HEK293 (cell line): ENCODE measurements around the gene MMRN2.
A peak's percentile ranks its signal among the peaks of the same experiment; 100 is the strongest.
"Not testable (repeated sequence)": the region's sequence is repeated elsewhere in the genome, so short reads cannot be mapped to it uniquely, and the experiment has no call there.

ENCODE experiments used
- CTCF ChIA-PET: fragments of 350-600 bp; formaldehyde crosslinking; extraction: SDS; loops from one replicate; lab custom pipeline; 2021; ENCODE audit warnings: antibody characterized with exemption; lab: Yijun Ruan, JAX
- POLR2A ChIA-PET: fragments of 300-600 bp; formaldehyde crosslinking; extraction: SDS; loops from one replicate; lab custom pipeline; 2020; ENCODE audit warnings: antibody characterized with exemption, inconsistent platforms; lab: Yijun Ruan, JAX
- H3K27ac ChIP-seq: fragments of 200-500 bp; sonication (Bioruptor generic); 2 replicates; pipeline ENCODE4 v1.5.1; 2014; ENCODE audit warnings: low read depth, low read length, control low read depth, inconsistent platforms; ENCODE audit errors: extremely low read depth
- H3K36me3 ChIP-seq, 2 experiments: fragments of 200-500 bp in 1 of 2; sonication (Bioruptor generic) in 1 of 2; 1 replicate in 1 of 2; 2 replicates in 1 of 2; pipeline ENCODE4 v1.5.1; 2014 to 2017; ENCODE audit warnings: inconsistent platforms in 2 of 2, low read length in 2 of 2; ENCODE audit not compliant: control insufficient read depth in 2 of 2, insufficient read depth in 1 of 2
- H3K4me1 ChIP-seq: fragments of 200-500 bp; sonication (Bioruptor generic); 2 replicates; pipeline ENCODE4 v1.5.1; 2014; ENCODE audit warnings: mild to moderate bottlenecking, low read length, inconsistent platforms; ENCODE audit not compliant: control insufficient read depth, insufficient read depth
- H3K4me3 ChIP-seq: 2 replicates; pipeline ENCODE4 v1.5.1; 2011; ENCODE audit warnings: low read depth, mild to moderate bottlenecking, control low read depth, low read length, moderate library complexity
- H3K9me3 ChIP-seq: fragments of 200-500 bp; sonication (Bioruptor generic); 2 replicates; pipeline ENCODE4 v1.5.1; 2014; ENCODE audit warnings: low read depth, low read length, inconsistent platforms; ENCODE audit not compliant: control insufficient read depth, insufficient read depth
- GLIS2 ChIP-seq: fragments of 450-650 bp; formaldehyde crosslinking; IDR thresholded peaks from 2 replicates; pipeline ENCODE4 v1.5.1; 2016; ENCODE audit warnings: missing biosample characterization, missing genetic modification characterization
- HOXA7 ChIP-seq: sonication (generic); formaldehyde crosslinking; IDR thresholded peaks from 2 replicates; pipeline ENCODE4 v1.8.1; 2022; ENCODE audit warnings: missing genetic modification reagents, borderline replicate concordance
- KLF9 ChIP-seq: fragments of 450-650 bp; formaldehyde crosslinking; IDR thresholded peaks from 2 replicates; pipeline ENCODE4 v1.5.1; 2016; ENCODE audit warnings: missing biosample characterization, missing genetic modification characterization, low read depth
- PATZ1 ChIP-seq: fragments of 450-650 bp; formaldehyde crosslinking; IDR thresholded peaks from 2 replicates; pipeline ENCODE4 v1.5.1; 2016; ENCODE audit warnings: missing biosample characterization, missing genetic modification characterization
- PRDM1 ChIP-seq: fragments of 450-650 bp; formaldehyde crosslinking; IDR thresholded peaks from 2 replicates; pipeline ENCODE4; 2016; ENCODE audit warnings: missing biosample characterization, missing genetic modification characterization
- SETDB1 ChIP-seq: IDR thresholded peaks from one replicate; pipeline ENCODE4 v1.6.1; 2017; ENCODE audit warnings: mild to moderate bottlenecking, low read length, moderate library complexity, mixed read lengths; ENCODE audit not compliant: insufficient read length
- ZNF138 ChIP-seq: fragments of 450-650 bp; formaldehyde crosslinking; IDR thresholded peaks from 2 replicates; pipeline ENCODE4 v1.5.1; 2016; ENCODE audit warnings: missing biosample characterization, missing genetic modification characterization, borderline replicate concordance
- ZNF157 ChIP-seq: fragments of 450-650 bp; formaldehyde crosslinking; IDR thresholded peaks from 2 replicates; pipeline ENCODE4 v1.5.1; 2016; ENCODE audit warnings: missing biosample characterization, missing genetic modification characterization
- ZNF16 ChIP-seq: fragments of 450-650 bp; formaldehyde crosslinking; IDR thresholded peaks from 2 replicates; pipeline ENCODE4 v1.5.1; 2016; ENCODE audit warnings: low read depth, missing biosample characterization, missing genetic modification characterization
- ZNF169 ChIP-seq: fragments of 450-650 bp; formaldehyde crosslinking; IDR thresholded peaks from 2 replicates; pipeline ENCODE4 v1.5.1; 2016; ENCODE audit warnings: missing biosample characterization, missing genetic modification characterization
- ZNF175 ChIP-seq: fragments of 450-650 bp; formaldehyde crosslinking; IDR thresholded peaks from 2 replicates; pipeline ENCODE4 v1.5.1; 2016; ENCODE audit warnings: missing biosample characterization, missing genetic modification characterization
- ZNF19 ChIP-seq: fragments of 450-650 bp; formaldehyde crosslinking; IDR thresholded peaks from 2 replicates; pipeline ENCODE4; 2016; ENCODE audit warnings: missing biosample characterization, missing genetic modification characterization, low read depth
- ZNF221 ChIP-seq: fragments of 450-650 bp; formaldehyde crosslinking; IDR thresholded peaks from 2 replicates; pipeline ENCODE4 v1.5.1; 2017; ENCODE audit warnings: missing biosample characterization, missing genetic modification characterization, borderline replicate concordance
- ZNF26 ChIP-seq: fragments of 450-650 bp; formaldehyde crosslinking; IDR thresholded peaks from 2 replicates; pipeline ENCODE4 v1.5.1; 2016; ENCODE audit warnings: missing biosample characterization, missing genetic modification characterization
- ZNF280D ChIP-seq: fragments of 450-650 bp; formaldehyde crosslinking; IDR thresholded peaks from 2 replicates; pipeline ENCODE4 v1.5.1; 2016; ENCODE audit warnings: missing biosample characterization, missing genetic modification characterization
- ZNF350 ChIP-seq: fragments of 450-650 bp; formaldehyde crosslinking; IDR thresholded peaks from 2 replicates; pipeline ENCODE4 v1.5.0; 2017; ENCODE audit warnings: missing biosample characterization, mild to moderate bottlenecking, missing genetic modification characterization
- ZNF48 ChIP-seq: fragments of 450-650 bp; formaldehyde crosslinking; IDR thresholded peaks from 2 replicates; pipeline ENCODE4 v1.5.1; 2016; ENCODE audit warnings: missing biosample characterization, missing genetic modification characterization
- ZNF510 ChIP-seq: fragments of 450-650 bp; formaldehyde crosslinking; IDR thresholded peaks from 2 replicates; pipeline ENCODE4 v1.5.1; 2018; ENCODE audit warnings: mild to moderate bottlenecking, missing genetic modification characterization, missing biosample characterization; ENCODE audit not compliant: insufficient replicate concordance
- ZNF660 ChIP-seq: fragments of 450-650 bp; IDR thresholded peaks from 2 replicates; pipeline ENCODE4 v1.5.1; 2018; ENCODE audit warnings: missing biosample characterization, mild to moderate bottlenecking, missing genetic modification characterization
- ZSCAN4 ChIP-seq: fragments of 450-650 bp; formaldehyde crosslinking; IDR thresholded peaks from 2 replicates; pipeline ENCODE4 v1.5.1; 2017; ENCODE audit warnings: missing biosample characterization, missing genetic modification characterization
- TF ChIP-seq, protein P1 (sequence below): fragments of 450-650 bp; formaldehyde crosslinking; IDR thresholded peaks from 2 replicates; pipeline ENCODE4 v1.5.1; 2016; ENCODE audit warnings: missing biosample characterization, missing genetic modification characterization

MMRN2 gene

GRCh38 chr10:86953747-86954680 lies 3.4 kb downstream of the MMRN2 start:
- Histone ChIP-seq H3K27ac (peak overlapping the region; percentile 40; the same call in 1 of the 2 replicates), H3K4me1 (no peaks in the 10 kb centered on the region), H3K4me3 (no peak overlapping the region), H3K9me3 (no peaks in the 10 kb centered on the region), H3K36me3 (no peaks in the 10 kb centered on the region)
- CTCF ChIA-PET, result interaction anchor here (0.6 to 1.2 kb wide), 2 partner anchors 15 to 76 kb away, joined by 3 read pairs; no protein-coding TSS in a partner anchor
- POLR2A ChIA-PET, result no interaction called here
- TF ChIP-seq HOXA7 (CRISPR knock-in tag) (no peak), ZNF169 (no peak), ZNF157 (tag by site-specific recombination) (no peak), GLIS2 (tag by site-specific recombination) (no peak), ZNF138 (tag by site-specific recombination) (no peak), KLF9 (tag by site-specific recombination) (no peak), ZNF221 (tag by site-specific recombination) (no peak), PATZ1 (no peak), ZNF19 (no peak), ZSCAN4 (no peak), ZNF350 (tag by site-specific recombination) (no peak), ZNF16 (no peak), PRDM1 (tag by site-specific recombination) (no peak), ZNF175 (tag by site-specific recombination) (no peak), ZNF660 (tag by site-specific recombination) (no peak), ZNF48 (tag by site-specific recombination) (no peak), ZNF26 (no peak)
- TF ChIP-seq, protein P1, sequence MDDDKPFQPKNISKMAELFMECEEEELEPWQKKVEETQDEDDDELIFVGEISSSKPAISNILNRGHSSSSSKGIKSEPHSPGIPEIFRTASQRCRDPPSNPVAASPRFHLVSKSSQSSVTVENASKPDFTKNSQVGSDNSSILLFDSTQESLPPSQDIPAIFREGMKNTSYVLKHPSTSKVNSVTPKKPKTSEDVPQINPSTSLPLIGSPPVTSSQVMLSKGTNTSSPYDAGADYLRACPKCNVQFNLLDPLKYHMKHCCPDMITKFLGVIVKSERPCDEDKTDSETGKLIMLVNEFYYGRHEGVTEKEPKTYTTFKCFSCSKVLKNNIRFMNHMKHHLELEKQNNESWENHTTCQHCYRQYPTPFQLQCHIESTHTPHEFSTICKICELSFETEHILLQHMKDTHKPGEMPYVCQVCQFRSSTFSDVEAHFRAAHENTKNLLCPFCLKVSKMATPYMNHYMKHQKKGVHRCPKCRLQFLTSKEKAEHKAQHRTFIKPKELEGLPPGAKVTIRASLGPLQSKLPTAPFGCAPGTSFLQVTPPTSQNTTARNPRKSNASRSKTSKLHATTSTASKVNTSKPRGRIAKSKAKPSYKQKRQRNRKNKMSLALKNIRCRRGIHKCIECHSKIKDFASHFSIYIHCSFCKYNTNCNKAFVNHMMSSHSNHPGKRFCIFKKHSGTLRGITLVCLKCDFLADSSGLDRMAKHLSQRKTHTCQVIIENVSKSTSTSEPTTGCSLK (tag by site-specific recombination), result no peak

GRCh38 chr10:86952697-86953096 lies 4.7 kb downstream of the MMRN2 start:
- H3K4me3 ChIP-seq, POLR2A ChIA-PET: not testable (repeated sequence)
- TF ChIP-seq ZNF280D (tag by site-specific recombination) (0 out of 2 replicates have a peak, but pooled peaks have one; percentile 38), ZNF510 (tag by site-specific recombination) (peak; percentile 75), SETDB1 (peak; percentile 93)

More at GRCh38 chr10:86952697-86953096, 4.7 kb downstream of the MMRN2 start:
- not testable (repeated sequence) for H3K9me3 ChIP-seq, H3K27ac ChIP-seq, H3K36me3 ChIP-seq, H3K4me1 ChIP-seq
- CTCF ChIA-PET, result interaction anchor here (2.1 kb wide), 1 partner anchor 8 kb away, joined by 10 read pairs; no protein-coding TSS in a partner anchor
